Mucosa of descending colon (tissue), 3 donors: ENCODE results near the gene LETM1. TPM values are rescaled to one million over a fixed set of nuclear protein-coding genes. Genes with fewer than 3 reads are reported as not detected.

ENCODE experiments used
- ATAC-seq: fragments of 200-7000 bp; cut with Tn5 transposase; one replicate; pipeline ENCODE4 v1.9.1; 2020; ENCODE audit warnings: mild to moderate bottlenecking, moderate library complexity
- DNase-seq, 3 donors: peaks; one replicate each; pipeline ENCODE4 v3.0.0-alpha.2; 2020
- H3K36me3 ChIP-seq: fragments of 200-600 bp; one replicate; pipeline ENCODE4 v1.8.0; 2021; ENCODE audit warnings: low read depth, mild to moderate bottlenecking
- H3K4me1 ChIP-seq: fragments of 200-600 bp; one replicate; pipeline ENCODE4 v1.8.0; 2021; ENCODE audit warnings: low read depth, mild to moderate bottlenecking
- H3K4me3 ChIP-seq: fragments of 200-600 bp; one replicate; pipeline ENCODE4 v1.8.0; 2021; ENCODE audit warnings: mild to moderate bottlenecking
- H3K9me3 ChIP-seq: fragments of 200-600 bp; one replicate; pipeline ENCODE4 v1.8.0; 2021; ENCODE audit warnings: mild to moderate bottlenecking
- intact Hi-C, 2 donors: fragments of 100-400 bp; cut with DNase I in 1 of 2; cut with micrococcal nuclease in 1 of 2; formaldehyde crosslinking; loops; one replicate each; pipeline versions ENCODE4 v1.11.0 to v1.11.1; 2022; cut with DNase I, micrococcal nuclease
- total RNA-seq, 3 donors: library from RNA; stranded (reverse); fragmentation: NEBNext Ultra II Directional in 2 of 3; extraction: Animal tissue kit (Norgen Biotek cat#: 25700) in 2 of 3; gene quantifications; one replicate each; pipeline versions ENCODE4 v1.2.1 to v1.2.4, GENCODE V29; 2021 to 2023
- TF ChIP-seq, protein P1 (sequence below): fragments of 200-600 bp; IDR thresholded peaks from one replicate; pipeline ENCODE4 v1.8.0; 2022; ENCODE audit warnings: antibody characterized with exemption, mild to moderate bottlenecking
- donor health status: DM: no; HTN: no; CAD: no; lungs with moderate emphysema.
- donor health status: DM: no; HTN: no; CAD: no.
- donor health status: DM: no; HTN: yes; CAD: no.

Gene LETM1
- total RNA-seq, 3 donors from 2014 or later, result 85.5 to 160 (median 133) TPM

DNA sequence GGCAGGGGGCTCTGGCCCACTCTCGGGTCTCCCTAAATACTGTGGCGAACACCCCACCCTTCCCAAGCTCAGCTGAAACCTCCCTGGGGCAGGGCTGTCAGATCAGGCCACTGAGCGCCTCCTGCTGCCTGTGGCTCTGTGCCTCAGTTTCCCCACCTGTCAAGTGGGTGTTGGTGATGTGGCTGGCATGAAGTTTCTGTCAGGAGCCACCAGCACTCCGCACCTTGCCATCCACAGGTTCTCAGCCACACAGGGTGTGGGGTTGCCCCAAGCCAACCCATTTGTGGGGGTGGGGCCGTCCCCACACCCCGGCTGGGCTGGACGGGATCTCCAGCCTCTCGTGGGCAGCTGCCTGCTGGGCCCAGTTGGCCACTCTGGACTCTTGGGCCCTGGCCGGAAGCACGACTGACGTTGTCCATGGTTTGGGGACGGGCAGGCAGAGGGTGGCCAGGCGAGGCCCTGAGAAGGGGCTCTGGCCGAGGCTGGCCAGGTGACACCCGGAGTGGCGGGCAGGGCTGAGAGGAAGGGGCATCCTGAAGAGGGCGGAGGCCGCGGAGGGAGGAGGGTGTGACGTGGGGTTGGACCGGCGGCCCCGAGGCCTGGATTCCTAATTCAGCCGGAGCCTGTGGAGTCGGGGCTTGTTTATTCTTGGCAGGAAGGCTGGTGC lies 68.4 kb downstream of the LETM1 start:
- ATAC-seq (no peak), DNase-seq (no peak)
- no peak overlapping the region for H3K4me3 ChIP-seq
- TF ChIP-seq, protein P1, sequence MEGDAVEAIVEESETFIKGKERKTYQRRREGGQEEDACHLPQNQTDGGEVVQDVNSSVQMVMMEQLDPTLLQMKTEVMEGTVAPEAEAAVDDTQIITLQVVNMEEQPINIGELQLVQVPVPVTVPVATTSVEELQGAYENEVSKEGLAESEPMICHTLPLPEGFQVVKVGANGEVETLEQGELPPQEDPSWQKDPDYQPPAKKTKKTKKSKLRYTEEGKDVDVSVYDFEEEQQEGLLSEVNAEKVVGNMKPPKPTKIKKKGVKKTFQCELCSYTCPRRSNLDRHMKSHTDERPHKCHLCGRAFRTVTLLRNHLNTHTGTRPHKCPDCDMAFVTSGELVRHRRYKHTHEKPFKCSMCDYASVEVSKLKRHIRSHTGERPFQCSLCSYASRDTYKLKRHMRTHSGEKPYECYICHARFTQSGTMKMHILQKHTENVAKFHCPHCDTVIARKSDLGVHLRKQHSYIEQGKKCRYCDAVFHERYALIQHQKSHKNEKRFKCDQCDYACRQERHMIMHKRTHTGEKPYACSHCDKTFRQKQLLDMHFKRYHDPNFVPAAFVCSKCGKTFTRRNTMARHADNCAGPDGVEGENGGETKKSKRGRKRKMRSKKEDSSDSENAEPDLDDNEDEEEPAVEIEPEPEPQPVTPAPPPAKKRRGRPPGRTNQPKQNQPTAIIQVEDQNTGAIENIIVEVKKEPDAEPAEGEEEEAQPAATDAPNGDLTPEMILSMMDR, result no peak
- intact Hi-C loops, result no loop called here
- H3K9me3 ChIP-seq, result no peaks in the 10 kb centered on the region
- H3K36me3 ChIP-seq, result no peaks in the 10 kb centered on the region
- peaks cover 4% of the 10 kb centered on the region for H3K4me1 ChIP-seq

- no peak for DNase-seq
- Histone ChIP-seq H3K4me3 (no peak overlapping the region), H3K9me3 (no peaks in the 10 kb centered on the region), H3K36me3 (no peaks in the 10 kb centered on the region), H3K4me1 (peaks cover 2% of the 10 kb centered on the region)
- ATAC-seq, result no peak
- intact Hi-C loops, result no loop called here
- TF ChIP-seq, protein P1, result no peak
Observed at GRCh38 chr4:1786544-1787362, 69.2 kb downstream of the LETM1 start.

DNA sequence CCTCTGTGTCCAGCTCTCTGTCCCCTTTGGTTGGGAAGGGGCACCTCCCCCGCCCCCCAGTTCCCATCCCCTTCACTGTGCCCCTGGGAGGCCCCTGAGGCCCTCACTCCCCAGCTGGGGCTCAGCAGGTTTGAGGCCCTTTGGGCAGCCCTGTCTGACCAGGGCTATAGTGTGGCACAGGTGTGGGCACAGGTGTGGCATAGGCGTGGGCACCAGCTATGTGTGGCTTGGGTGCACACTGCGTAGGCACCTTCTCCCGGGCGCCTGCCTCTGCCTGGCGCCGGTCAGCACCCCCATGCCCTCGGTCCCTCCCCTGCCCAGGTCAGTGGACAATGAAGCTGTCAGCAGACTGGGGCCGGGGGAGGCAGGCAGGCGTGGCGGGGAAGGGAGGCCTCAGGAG lies 70.4 kb downstream of the LETM1 start:
- TF ChIP-seq, protein P1, result no peak
- no peak overlapping the region for H3K4me3 ChIP-seq
- H3K36me3 ChIP-seq, result no peaks in the 10 kb centered on the region
- H3K9me3 ChIP-seq, result no peaks in the 10 kb centered on the region
- DNase-seq, result no peak
- peaks cover 2% of the 10 kb centered on the region for H3K4me1 ChIP-seq
- intact Hi-C loops, result no loop called here
- ATAC-seq, result peak; percentile 50

GRCh38 chr4:1784789-1785591 lies 71.0 kb downstream of the LETM1 start:
- TF ChIP-seq, protein P1, result no peak
- Histone ChIP-seq H3K4me1 (peaks cover 2% of the 10 kb centered on the region), H3K4me3 (no peak overlapping the region), H3K9me3 (no peaks in the 10 kb centered on the region), H3K36me3 (no peaks in the 10 kb centered on the region)
- ATAC-seq, result peak; percentile 75
- DNase-seq, result peak in 2 of 3 donors; percentile 55 to 57
- intact Hi-C loops, result no loop called here

GRCh38 chr4:1784395-1784788 lies 71.6 kb downstream of the LETM1 start:
- no peak overlapping the region for H3K4me3 ChIP-seq
- H3K36me3 ChIP-seq, result no peaks in the 10 kb centered on the region
- TF ChIP-seq, protein P1, result no peak
- no peak for DNase-seq
- peaks cover 2% of the 10 kb centered on the region for H3K4me1 ChIP-seq
- ATAC-seq, result no peak
- H3K9me3 ChIP-seq, result no peaks in the 10 kb centered on the region
- intact Hi-C loops, result no loop called here
